ENCODE measurements around the gene VPS13C.

- TF ChIP-seq ELF4 (IDR thresholded peaks at IDR 0.05) (no peak), L3MBTL2 (conservative IDR thresholded peaks at IDR 0.05) (no peak), FOXK2 (IDR thresholded peaks at IDR 0.05) (no peak), BHLHE40 (IDR thresholded peaks at IDR 0.05; ENCODE audit: borderline replicate concordance) (no peak), FOXM1 (IDR thresholded peaks at IDR 0.05; ENCODE audit: borderline replicate concordance) (no peak), SP1 (IDR thresholded peaks at IDR 0.05) (no peak), NFRKB (IDR thresholded peaks at IDR 0.05) (no peak), SUZ12 (IDR thresholded peaks at IDR 0.05) (no peak), ZNF384 (IDR thresholded peaks at IDR 0.05) (no peak), PKNOX1 (IDR thresholded peaks at IDR 0.05) (no peak)
Observed at GRCh38 chr15:61996056-61996635, 64.1 kb downstream of the VPS13C start.
